Activated CD4-positive, alpha-beta memory T cell treated with anti-CD3 and anti-CD28 coated beads for 36 hours (primary cell): Measurements from ENCODE around the gene CYP27C1. TPM values are rescaled to one million over a fixed set of nuclear protein-coding genes. Genes with fewer than 3 reads are reported as not detected.
"Not testable (repeated sequence)": the region's sequence is repeated elsewhere in the genome, so short reads cannot be mapped to it uniquely, and the experiment has no call there.

Source experiments
- CTCF ChIA-PET: fragments of 350-600 bp; sonication (Branson Sonifier 250); formaldehyde crosslinking; loops from one replicate; lab custom pipeline; 2021; ENCODE audit warnings: antibody characterized with exemption, inconsistent platforms; lab: Charles Lee
- POLR2A ChIA-PET: fragments of 350-600 bp; sonication (Branson Sonifier 250); formaldehyde crosslinking; loops from one replicate; lab custom pipeline; 2021; ENCODE audit warnings: antibody characterized with exemption; lab: Charles Lee
- DNase-seq: peaks from one replicate; pipeline ENCODE4 v3.0.0-alpha.2; 2020
- H3K27ac Mint-ChIP-seq: one replicate; pipeline ENCODE4 v1.8.0; 2021; ENCODE audit warnings: mixed read lengths
- H3K27me3 Mint-ChIP-seq: one replicate; pipeline ENCODE4 v1.8.0; 2021; ENCODE audit warnings: mixed read lengths
- H3K36me3 Mint-ChIP-seq: one replicate; pipeline ENCODE4 v1.8.0; 2021; ENCODE audit warnings: mixed read lengths
- H3K4me1 Mint-ChIP-seq: one replicate; pipeline ENCODE4 v1.8.0; 2021; ENCODE audit warnings: low read depth, mixed read lengths
- H3K4me3 Mint-ChIP-seq: one replicate; pipeline ENCODE4 v1.8.0; 2021; ENCODE audit warnings: mild to moderate bottlenecking, mixed read lengths
- H3K9me3 Mint-ChIP-seq: one replicate; pipeline ENCODE4 v1.8.0; 2021; ENCODE audit warnings: mixed read lengths
- intact Hi-C: fragments of 100-400 bp; cut with micrococcal nuclease; formaldehyde crosslinking; loops from one replicate; pipeline ENCODE4 v1.15.1; 2023
- total RNA-seq, 2 experiments: library from RNA; stranded (reverse); gene quantifications; one replicate each; pipeline ENCODE4 v1.2.3, GENCODE V29; 2021

Gene CYP27C1
- total RNA-seq, 2 experiments from 2014 or later = not detected

DNA sequence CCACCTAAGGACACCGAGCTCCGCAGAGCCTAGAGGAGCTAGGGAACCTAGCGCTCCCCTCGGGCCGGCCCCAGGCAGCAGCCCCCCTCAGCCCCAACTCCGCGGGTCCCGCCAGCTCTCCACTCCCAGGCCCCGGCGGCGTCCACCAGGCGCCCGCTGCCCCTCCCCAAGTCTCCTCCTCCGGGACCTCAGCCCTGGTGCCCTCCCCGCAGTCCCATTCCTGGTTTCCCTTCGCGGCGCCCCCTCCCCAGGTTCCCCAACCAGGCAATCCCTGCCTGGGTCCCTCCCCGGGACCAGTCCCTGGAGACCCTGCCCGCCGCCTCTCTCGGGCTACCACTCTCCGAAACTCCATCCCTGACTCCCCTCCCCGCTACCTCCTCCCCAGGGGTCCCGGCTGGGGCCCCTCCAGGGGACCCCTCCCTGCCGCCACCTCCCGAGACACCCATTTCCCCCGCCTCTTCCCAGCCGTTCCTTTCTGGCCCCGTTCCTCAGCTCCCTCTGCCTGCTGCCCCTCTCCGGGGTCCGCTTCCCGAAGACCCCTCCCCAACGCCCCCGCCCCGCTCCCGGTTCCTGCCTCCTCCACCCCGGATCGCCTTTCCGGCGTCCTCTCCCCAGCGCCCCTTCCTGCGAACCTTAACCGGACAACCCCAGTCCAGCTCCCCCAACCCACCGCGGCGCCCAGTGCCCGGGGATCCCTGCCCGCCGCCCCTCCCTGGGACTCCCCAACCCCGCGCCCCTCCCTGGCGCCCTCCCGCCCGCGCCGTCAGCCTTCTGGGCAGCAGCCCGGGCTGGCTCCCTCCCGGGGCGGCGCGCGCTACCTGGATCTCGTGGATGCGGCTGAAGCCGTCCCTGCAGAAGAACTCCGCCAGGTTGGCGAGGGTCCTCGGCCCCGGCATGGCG is 678 bp downstream of the CYP27C1 start:
- Mint-ChIP-seq H3K4me1 (peaks cover 18% of the 10 kb centered on the region), H3K4me3 (peak overlapping the region; percentile 43), H3K36me3 (no peaks in the 10 kb centered on the region), H3K9me3 (peaks cover 2% of the 10 kb centered on the region), H3K27ac (no peak overlapping the region), H3K27me3 (peaks cover 57% of the 10 kb centered on the region)
- ChIA-PET CTCF (no interaction called here), POLR2A (no interaction called here)
- DNase-seq = no peak
- intact Hi-C loops = no loop called here

DNA sequence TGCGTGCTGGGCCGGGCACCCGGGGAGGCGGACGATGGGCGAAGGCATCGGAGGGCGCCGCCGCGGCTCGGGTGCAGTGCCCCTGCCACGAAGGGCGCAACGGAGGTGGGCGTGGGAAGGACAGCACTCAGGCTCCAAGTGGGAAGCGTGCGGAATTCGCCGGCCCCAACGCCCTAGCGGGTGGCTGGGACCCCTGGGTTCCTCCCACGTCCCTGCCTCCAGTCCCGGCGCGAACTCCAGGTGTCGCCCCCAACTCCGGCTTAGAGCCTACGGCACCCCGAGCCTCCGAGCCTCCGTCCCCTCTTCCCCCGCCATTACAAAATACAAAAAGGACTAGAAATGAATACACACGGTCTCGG is 1.3 kb downstream of the CYP27C1 start:
- Mint-ChIP-seq H3K27me3 (peaks cover 57% of the 10 kb centered on the region), H3K27ac (no peak overlapping the region), H3K36me3 (no peaks in the 10 kb centered on the region), H3K4me1 (peaks cover 18% of the 10 kb centered on the region), H3K4me3 (peak overlapping the region; percentile 43), H3K9me3 (peaks cover 2% of the 10 kb centered on the region)
- POLR2A ChIA-PET = no interaction called here
- intact Hi-C loops = no loop called here
- no peak for DNase-seq
- CTCF ChIA-PET = no interaction called here

DNA sequence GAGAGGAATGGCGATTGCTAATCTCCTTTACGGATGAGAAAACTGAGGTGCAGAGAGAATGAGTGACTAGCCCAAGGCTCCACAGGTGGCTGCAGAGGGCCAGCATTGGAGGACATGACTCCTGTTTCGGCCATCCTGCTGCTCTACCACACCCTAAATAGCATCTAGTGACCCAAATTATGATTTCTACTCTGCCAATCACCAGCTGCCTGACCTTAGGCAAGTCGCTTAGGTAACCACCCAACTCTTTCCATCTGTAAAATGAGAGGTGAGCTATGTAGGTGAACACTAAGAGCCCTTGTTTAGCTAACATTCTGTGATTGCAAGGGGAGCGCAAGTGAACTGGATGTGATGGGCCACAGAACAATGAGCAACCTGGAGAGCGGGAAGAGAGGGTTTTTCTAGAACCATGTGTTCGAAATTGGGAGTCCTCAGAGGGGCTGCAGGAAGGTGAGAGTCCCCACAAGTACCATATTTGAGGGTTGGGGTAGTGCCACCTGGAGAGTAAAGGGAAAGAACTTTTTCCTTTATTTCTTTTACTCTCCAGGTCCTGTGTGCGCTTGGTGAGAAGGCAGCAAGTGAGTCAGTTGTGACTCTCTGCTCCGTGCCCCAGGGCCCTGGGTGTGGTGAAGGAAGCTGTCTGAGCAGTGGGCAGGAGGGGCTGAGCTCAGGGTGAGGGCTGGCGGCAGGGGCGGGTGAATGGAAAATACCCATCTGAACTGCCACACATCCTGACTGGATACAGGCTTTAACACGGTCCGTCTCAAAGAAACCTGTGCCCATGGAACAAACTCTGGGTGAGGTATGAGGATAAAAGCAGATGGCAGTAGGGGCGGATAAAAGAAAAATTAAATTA is 2.4 kb downstream of the CYP27C1 start:
- POLR2A ChIA-PET = no interaction called here
- Mint-ChIP-seq H3K9me3 (peaks cover 2% of the 10 kb centered on the region), H3K27ac (no peak overlapping the region), H3K4me3 (no peak overlapping the region), H3K36me3 (no peaks in the 10 kb centered on the region), H3K4me1 (peaks cover 18% of the 10 kb centered on the region), H3K27me3 (peaks cover 58% of the 10 kb centered on the region)
- DNase-seq = peak; percentile 35
- intact Hi-C loops = no loop called here
- CTCF ChIA-PET = no interaction called here

DNA sequence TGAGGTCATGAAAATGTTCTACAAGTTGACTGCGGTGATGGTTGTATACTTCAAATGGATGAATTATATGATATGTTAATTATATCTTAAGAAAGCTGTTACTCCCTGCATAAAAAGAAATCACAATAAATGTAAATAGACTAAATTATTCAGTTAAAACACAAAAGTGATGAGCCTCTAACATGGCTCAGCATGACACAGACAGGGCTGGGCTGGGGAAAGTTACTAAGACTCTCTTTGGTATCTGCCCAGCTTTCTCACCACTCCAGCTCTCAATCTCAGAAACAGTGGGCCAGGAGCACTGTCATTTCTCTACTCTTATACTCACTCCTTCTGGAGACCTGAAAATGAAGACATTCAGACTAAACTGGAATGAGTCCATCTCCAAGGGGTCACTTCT is 3.5 kb downstream of the CYP27C1 start:
- peaks cover 67% of the 10 kb centered on the region for H3K27me3 Mint-ChIP-seq

DNA sequence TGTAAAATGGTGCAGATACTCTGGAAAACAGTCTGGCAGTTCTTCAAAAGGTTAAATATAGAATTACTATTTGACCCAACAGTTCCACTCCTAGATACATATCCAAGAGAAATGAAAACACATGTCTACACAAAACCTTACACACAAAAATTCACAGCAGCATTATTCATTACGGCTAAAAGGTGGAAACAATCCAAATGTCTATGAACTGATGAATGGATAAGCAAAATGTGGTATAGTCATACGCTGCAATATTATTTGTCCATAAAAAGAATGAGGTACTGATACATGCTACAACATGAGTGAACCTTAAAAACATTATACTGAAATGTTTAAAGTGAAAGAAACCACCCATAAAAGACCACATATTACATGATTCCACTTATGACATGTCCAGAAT is 4.0 kb downstream of the CYP27C1 start:
- peaks cover 2% of the 10 kb centered on the region for H3K9me3 Mint-ChIP-seq
- CTCF ChIA-PET = no interaction called here
- H3K36me3 Mint-ChIP-seq = no peaks in the 10 kb centered on the region
- DNase-seq = no peak
- peaks cover 18% of the 10 kb centered on the region for H3K4me1 Mint-ChIP-seq
- H3K27me3 Mint-ChIP-seq = peaks cover 69% of the 10 kb centered on the region
- POLR2A ChIA-PET = no interaction called here
- intact Hi-C loops = no loop called here
- H3K27ac Mint-ChIP-seq = no peak overlapping the region
- H3K4me3 Mint-ChIP-seq = no peak overlapping the region

More for the DNA sequence above, 3.5 kb downstream of the CYP27C1 start:
- no peak overlapping the region for H3K4me3 Mint-ChIP-seq
- H3K9me3 Mint-ChIP-seq = peaks cover 2% of the 10 kb centered on the region
- DNase-seq = no peak
- ChIA-PET CTCF (no interaction called here), POLR2A (no interaction called here)
- H3K27ac Mint-ChIP-seq = no peak overlapping the region
- intact Hi-C loops = no loop called here
- no peaks in the 10 kb centered on the region for H3K36me3 Mint-ChIP-seq
- peaks cover 18% of the 10 kb centered on the region for H3K4me1 Mint-ChIP-seq

DNA sequence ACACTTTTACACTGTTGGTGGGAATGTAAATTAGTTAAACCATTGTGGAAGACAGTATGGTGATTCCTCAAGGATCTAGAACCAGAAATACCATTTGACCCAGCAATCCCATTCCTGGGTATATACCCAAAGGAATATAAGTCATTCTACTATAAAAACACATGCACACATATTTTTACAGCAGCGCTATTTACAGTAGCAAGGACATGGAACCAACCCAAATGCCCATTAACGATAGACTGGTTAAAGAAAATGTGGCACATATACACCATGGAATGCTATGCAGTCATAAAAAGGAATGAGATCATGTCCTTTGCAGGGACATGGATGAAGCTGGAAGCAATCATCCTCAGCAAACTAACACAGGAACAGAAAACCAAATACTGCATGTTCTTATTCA is 5.9 kb downstream of the CYP27C1 start:
- H3K36me3 Mint-ChIP-seq, POLR2A ChIA-PET, H3K4me1 Mint-ChIP-seq, H3K27ac Mint-ChIP-seq, intact Hi-C loops, CTCF ChIA-PET, H3K9me3 Mint-ChIP-seq, DNase-seq, H3K4me3 Mint-ChIP-seq: not testable (repeated sequence)
- peaks cover 72% of the 10 kb centered on the region for H3K27me3 Mint-ChIP-seq

DNA sequence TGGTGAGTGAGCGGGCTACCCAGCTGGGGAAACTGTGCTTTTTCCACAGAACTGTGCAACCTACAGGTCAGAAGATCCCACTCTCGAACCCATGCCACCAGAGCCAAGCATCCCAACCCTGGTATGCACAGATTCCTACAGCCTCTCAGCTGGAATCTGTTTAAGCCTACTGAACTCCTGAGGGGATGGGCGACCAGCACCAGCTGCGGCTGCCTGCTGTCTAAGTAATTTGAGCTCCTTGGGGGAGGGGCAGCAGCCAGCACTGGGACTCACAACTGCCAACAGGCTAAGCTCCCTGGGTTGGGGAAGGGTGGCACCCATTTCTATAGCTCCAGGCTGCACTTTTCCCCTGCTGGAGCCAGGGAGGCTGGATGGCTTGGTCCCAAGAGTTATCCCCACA is 11.8 kb downstream of the CYP27C1 start:
- Mint-ChIP-seq H3K27me3 (peaks cover 48% of the 10 kb centered on the region), H3K9me3 (no peaks in the 10 kb centered on the region), H3K27ac (no peak overlapping the region), H3K36me3 (no peaks in the 10 kb centered on the region), H3K4me1 (no peaks in the 10 kb centered on the region), H3K4me3 (no peak overlapping the region)
- no peak for DNase-seq
- ChIA-PET POLR2A (no interaction called here), CTCF (no interaction called here)
- intact Hi-C loops = no loop called here

DNA sequence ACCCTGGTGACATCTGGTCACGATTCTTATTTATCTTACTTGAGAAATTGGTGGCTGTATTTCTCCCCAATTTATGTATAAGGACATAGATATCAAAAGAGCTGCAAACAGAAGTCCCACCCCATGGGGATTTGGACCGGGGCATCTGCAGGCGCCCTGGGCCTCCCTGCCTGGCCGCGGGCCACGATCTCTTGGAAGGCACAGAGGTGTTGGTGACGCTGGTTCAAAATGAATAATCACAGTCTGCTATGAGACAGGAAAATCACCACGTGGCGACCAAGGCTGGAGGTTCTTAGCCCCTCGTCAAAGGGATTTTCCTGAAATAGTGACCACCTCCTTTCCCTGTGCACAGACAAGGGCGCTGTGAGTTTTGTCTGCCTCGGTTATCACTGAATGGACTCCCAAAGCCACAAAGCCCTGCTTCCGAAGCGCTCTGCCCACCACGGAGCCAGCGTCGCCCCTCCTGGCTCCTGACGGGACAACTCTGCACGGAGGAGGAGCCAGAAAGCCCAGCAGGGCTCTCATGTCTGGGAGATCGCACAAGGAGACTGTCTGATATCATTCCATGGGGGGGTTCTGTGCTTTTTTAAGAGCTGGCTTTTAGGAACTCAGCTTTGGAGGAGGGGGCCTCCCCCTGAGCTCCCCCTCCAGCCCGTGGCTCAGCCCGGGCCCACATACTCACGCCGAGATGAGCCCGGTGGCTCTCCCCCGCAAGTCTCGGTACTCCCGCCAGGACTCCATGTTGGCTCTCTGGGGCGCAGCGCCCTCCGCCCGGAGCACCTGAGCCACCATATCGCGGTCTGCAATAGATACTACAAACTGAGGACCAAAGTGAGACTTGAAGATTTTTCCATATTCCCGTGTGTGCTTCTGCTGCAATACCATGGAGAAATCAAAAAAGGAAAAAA is 14.6 kb downstream of the CYP27C1 start:
- no peak overlapping the region for H3K4me3 Mint-ChIP-seq
- H3K27me3 Mint-ChIP-seq = peaks cover 25% of the 10 kb centered on the region
- no peak for DNase-seq
- H3K36me3 Mint-ChIP-seq = no peaks in the 10 kb centered on the region
- H3K4me1 Mint-ChIP-seq = no peaks in the 10 kb centered on the region
- no peak overlapping the region for H3K27ac Mint-ChIP-seq
- POLR2A ChIA-PET = no interaction called here
- CTCF ChIA-PET = no interaction called here
- no peaks in the 10 kb centered on the region for H3K9me3 Mint-ChIP-seq
- intact Hi-C loops = no loop called here

DNA sequence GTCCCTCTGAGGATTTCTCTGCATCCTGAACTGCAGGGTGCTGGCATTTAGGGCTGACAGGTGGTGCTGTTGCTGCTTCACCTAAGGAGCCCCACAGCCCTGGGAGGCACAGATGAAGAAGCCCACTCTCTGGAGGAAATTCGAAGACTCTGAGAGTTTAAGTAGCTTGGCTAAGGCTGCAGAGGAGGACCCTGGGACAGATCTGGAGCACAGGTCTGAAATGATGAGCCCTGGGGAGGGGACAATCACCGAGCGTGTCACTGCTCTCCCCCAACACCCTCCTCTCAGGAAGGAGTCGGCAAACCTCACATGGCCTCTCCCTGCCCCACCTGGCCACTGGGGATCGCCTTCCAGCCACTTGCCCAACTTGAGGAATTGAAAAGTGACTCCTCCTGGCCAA is 18.6 kb downstream of the CYP27C1 start:
- Mint-ChIP-seq H3K4me3 (no peak overlapping the region), H3K9me3 (no peaks in the 10 kb centered on the region), H3K36me3 (no peaks in the 10 kb centered on the region), H3K27me3 (peaks cover 6% of the 10 kb centered on the region), H3K27ac (no peak overlapping the region), H3K4me1 (peaks cover 4% of the 10 kb centered on the region)
- CTCF ChIA-PET = interaction anchor here (0.7 to 1.0 kb wide), 3 partner anchors 92 to 100 kb away, joined by 3 to 4 read pairs (median 3); no protein-coding TSS in a partner anchor
- intact Hi-C loops = no loop called here
- POLR2A ChIA-PET = no interaction called here
- no peak for DNase-seq

DNA sequence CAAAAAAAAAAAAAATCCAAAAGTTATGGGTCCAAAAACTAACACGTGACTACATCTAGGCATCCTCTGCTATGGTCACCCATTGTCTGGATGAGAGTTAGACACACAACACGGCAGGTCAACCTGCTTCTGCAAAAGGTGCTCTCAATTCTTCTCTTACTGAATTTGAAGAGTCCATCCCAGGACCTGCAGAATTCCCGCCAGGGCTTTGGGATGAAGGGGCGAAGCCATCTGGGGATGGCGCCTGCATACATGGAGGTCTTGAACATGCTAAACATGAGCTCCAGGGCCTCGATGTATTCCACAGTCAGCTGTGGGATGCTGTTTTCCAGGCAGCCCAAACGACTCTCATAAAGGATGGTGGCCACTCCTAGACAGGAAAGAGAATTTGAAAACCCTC is 19.1 kb downstream of the CYP27C1 start:
- no peak for DNase-seq
- H3K4me1 Mint-ChIP-seq = peaks cover 4% of the 10 kb centered on the region
- peaks cover 5% of the 10 kb centered on the region for H3K27me3 Mint-ChIP-seq
- POLR2A ChIA-PET = no interaction called here
- H3K36me3 Mint-ChIP-seq = no peaks in the 10 kb centered on the region
- H3K27ac Mint-ChIP-seq = no peak overlapping the region
- H3K4me3 Mint-ChIP-seq = no peak overlapping the region
- CTCF ChIA-PET = interaction anchor here (1.0 kb wide), 1 partner anchor 100 kb away, joined by 3 read pairs; no protein-coding TSS in a partner anchor
- H3K9me3 Mint-ChIP-seq = no peaks in the 10 kb centered on the region
- intact Hi-C loops = no loop called here

DNA sequence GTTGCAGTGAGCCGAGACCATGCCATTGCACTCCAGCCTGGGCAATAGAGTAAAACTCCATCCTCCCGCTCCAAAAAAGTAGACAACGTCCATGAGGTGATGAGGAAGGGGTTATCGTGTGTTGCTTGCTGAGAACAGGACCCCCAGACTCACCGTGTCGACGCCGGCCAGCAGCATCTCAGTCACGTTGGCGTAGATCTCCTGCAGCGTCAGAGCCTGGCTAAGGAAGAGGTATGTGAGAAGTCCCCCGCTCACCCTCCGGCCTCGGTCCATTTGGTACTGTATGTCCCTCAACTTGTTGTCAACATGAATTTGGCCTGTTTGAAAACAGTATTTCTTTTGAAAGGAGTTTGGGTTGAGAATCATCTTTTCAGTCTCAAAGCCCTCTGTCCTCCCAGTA is 20.9 kb downstream of the CYP27C1 start:
- CTCF ChIA-PET = interaction anchor here (0.9 to 1.0 kb wide), 2 partner anchors 15 to 280 kb away, joined by 3 read pairs; no protein-coding TSS in a partner anchor
- Mint-ChIP-seq H3K36me3 (no peaks in the 10 kb centered on the region), H3K27me3 (peaks cover 2% of the 10 kb centered on the region), H3K9me3 (no peaks in the 10 kb centered on the region), H3K27ac (no peak overlapping the region), H3K4me3 (no peak overlapping the region), H3K4me1 (peaks cover 4% of the 10 kb centered on the region)
- intact Hi-C loops = loop anchor here (5.0 kb wide), 1 partner anchor 73 kb away; no protein-coding TSS in a partner anchor
- no peak for DNase-seq
- POLR2A ChIA-PET = no interaction called here
